Activated CD8-positive, alpha-beta T cell treated with anti-CD3 and anti-CD28 coated beads for 36 hours (primary cell): Measurements from ENCODE around the gene CS. TPM values are rescaled to one million over a fixed set of nuclear protein-coding genes. Genes with fewer than 3 reads are reported as not detected.
A peak's percentile ranks its signal among the peaks of the same experiment; 100 is the strongest.

ENCODE experiments used
- ATAC-seq: fragments of 200-7000 bp; cut with Tn5 transposase; one replicate; pipeline ENCODE4 v1.10.0; 2021; ENCODE audit warnings: mild to moderate bottlenecking, moderate library complexity
- CTCF ChIA-PET: fragments of 350-600 bp; sonication (Branson Sonifier 250); formaldehyde crosslinking; loops from one replicate; lab custom pipeline; 2021; ENCODE audit warnings: antibody characterized with exemption; lab: Charles Lee
- POLR2A ChIA-PET: fragments of 350-600 bp; sonication (Branson Sonifier 250); formaldehyde crosslinking; loops from one replicate; lab custom pipeline; 2021; ENCODE audit warnings: antibody characterized with exemption; lab: Charles Lee
- DNase-seq: peaks from one replicate; pipeline ENCODE4 v3.0.0-alpha.2; 2020
- H3K27ac Mint-ChIP-seq: one replicate; pipeline ENCODE4 v1.8.0; 2021; ENCODE audit warnings: mild to moderate bottlenecking, mixed read lengths
- H3K27me3 Mint-ChIP-seq: one replicate; pipeline ENCODE4 v1.8.0; 2021; ENCODE audit warnings: mixed read lengths
- H3K36me3 Mint-ChIP-seq: one replicate; pipeline ENCODE4 v1.8.0; 2021; ENCODE audit warnings: low read depth, mixed read lengths
- H3K4me1 Mint-ChIP-seq: one replicate; pipeline ENCODE4 v1.8.0; 2021; ENCODE audit warnings: low read depth, mixed read lengths
- H3K4me3 Mint-ChIP-seq: one replicate; pipeline ENCODE4 v1.8.0; 2021; ENCODE audit warnings: mild to moderate bottlenecking, moderate library complexity, mixed read lengths
- H3K9me3 Mint-ChIP-seq: one replicate; pipeline ENCODE4 v1.8.0; 2021; ENCODE audit warnings: mixed read lengths
- intact Hi-C: fragments of 100-400 bp; cut with micrococcal nuclease; formaldehyde crosslinking; loops from one replicate; pipeline ENCODE4 v1.10.0; 2022
- total RNA-seq, 2 experiments: library from RNA; stranded (reverse); gene quantifications; one replicate each; pipeline ENCODE4 v1.2.3, GENCODE V29; 2021
- TF ChIP-seq, protein P1 (sequence below): fragments of 200-600 bp; IDR thresholded peaks from one replicate; pipeline ENCODE4 v1.8.0; 2022; ENCODE audit warnings: antibody characterized with exemption, mild to moderate bottlenecking

The CS gene
- total RNA-seq, 2 experiments from 2014 or later = 292 to 297 TPM

DNA sequence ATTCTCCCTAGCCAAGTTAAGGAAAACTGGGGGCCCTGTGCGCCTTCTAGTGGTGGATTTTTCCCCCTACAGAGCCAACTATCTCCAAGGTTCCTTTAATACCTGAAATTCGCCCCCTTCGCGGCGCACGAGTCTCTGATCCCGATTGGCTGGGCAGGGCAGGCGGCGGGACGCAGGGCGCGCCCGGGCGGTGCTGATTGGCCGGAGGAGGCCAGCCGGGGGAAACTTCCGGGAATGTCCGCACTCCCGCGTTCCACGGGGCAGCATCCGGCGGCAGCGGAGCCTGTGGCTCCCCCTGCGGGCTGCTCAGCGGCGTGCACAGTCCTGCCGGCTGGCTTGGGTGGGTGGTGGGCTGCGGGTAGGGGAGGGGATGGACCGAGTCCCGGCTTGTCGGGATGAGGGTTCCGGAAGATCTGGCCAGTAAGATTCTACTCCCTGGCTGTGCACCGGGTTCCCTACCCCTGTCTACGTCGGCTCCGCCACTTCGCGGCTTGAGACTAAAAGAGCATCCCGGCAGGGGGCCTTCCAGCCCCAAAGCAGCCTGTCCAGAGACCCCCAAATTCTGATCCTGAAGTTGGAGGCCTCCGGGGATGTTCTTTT is 75.9 kb downstream of the CS start, which contains the start of gene NABP2:
Gene NABP2 (plus strand): TSS at position 241 of the 600 bp plus-strand sequence. CDS start 515 bp downstream, outside the sequence.
- H3K4me3 Mint-ChIP-seq = peak within 1 kb of the TSS; percentile 98
- H3K36me3 Mint-ChIP-seq = peaks cover 17% of the 10 kb centered on the region
- H3K27ac Mint-ChIP-seq = peak within 1 kb of the TSS; percentile 87
- peaks cover 27% of the 10 kb centered on the region for H3K4me1 Mint-ChIP-seq
- CTCF ChIA-PET = interaction anchor here (4.0 kb wide), 1 partner anchor 35 kb away, joined by 41 read pairs; the partner anchor contains the start of gene SMARCC2
- POLR2A ChIA-PET = interaction anchor here (2.9 to 3.1 kb wide), 3 partner anchors 19 to 106 kb away, joined by 7 to 22 read pairs (median 16); partner anchors contain the start of genes ANKRD52 and ZC3H10
- TF ChIP-seq, protein P1, sequence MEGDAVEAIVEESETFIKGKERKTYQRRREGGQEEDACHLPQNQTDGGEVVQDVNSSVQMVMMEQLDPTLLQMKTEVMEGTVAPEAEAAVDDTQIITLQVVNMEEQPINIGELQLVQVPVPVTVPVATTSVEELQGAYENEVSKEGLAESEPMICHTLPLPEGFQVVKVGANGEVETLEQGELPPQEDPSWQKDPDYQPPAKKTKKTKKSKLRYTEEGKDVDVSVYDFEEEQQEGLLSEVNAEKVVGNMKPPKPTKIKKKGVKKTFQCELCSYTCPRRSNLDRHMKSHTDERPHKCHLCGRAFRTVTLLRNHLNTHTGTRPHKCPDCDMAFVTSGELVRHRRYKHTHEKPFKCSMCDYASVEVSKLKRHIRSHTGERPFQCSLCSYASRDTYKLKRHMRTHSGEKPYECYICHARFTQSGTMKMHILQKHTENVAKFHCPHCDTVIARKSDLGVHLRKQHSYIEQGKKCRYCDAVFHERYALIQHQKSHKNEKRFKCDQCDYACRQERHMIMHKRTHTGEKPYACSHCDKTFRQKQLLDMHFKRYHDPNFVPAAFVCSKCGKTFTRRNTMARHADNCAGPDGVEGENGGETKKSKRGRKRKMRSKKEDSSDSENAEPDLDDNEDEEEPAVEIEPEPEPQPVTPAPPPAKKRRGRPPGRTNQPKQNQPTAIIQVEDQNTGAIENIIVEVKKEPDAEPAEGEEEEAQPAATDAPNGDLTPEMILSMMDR = peak; percentile 89
- H3K9me3 Mint-ChIP-seq = no peaks in the 10 kb centered on the region
- no peaks in the 10 kb centered on the region for H3K27me3 Mint-ChIP-seq
- intact Hi-C loops = loop anchor here (2.0 to 5.0 kb wide), 2 partner anchors 33 to 43 kb away; partner anchors contain the start of gene COQ10A
- ATAC-seq = peak; percentile 81
- peak; percentile 97 for DNase-seq

DNA sequence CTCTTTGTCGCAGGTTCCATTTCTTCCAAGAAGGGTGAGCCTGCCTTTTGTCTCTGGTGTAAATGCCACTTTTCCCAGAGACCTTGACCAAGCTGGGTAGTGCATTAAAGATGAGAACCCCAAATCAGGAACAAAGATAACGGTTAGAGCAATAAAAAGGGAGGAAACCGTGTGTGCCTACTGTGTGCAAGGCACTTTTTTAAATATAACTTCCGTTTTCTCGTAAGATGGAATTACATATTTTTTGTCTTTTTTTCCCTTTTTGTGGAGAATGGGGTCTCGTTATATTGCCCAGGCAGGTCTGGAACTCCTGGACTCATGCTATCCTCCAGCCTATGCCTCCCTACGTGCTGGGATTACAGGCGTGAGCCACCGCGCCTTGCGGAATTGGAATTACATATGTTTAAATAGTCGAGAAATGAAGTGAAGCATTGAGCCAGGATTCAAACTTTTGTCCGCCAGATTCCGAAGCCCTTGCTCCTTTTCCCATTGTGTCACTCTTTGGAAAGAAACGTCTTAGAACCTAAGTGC is 76.5 kb downstream of the CS start:
- Mint-ChIP-seq H3K9me3 (no peaks in the 10 kb centered on the region), H3K4me3 (peak overlapping the region; percentile 98), H3K4me1 (peaks cover 27% of the 10 kb centered on the region), H3K27me3 (no peaks in the 10 kb centered on the region), H3K36me3 (peaks cover 14% of the 10 kb centered on the region), H3K27ac (peak overlapping the region; percentile 87)
- no peak for DNase-seq
- TF ChIP-seq, protein P1 = no peak
- intact Hi-C loops = loop anchor here (2.0 to 5.0 kb wide), 3 partner anchors 33 to 105 kb away; partner anchors contain the start of genes COQ10A and ZC3H10
- no peak for ATAC-seq
- ChIA-PET CTCF (interaction anchor here (2.2 to 4.1 kb wide), 6 partner anchors 17 to 105 kb away, joined by 7 to 41 read pairs (median 22); partner anchors contain the start of genes ANKRD52, SMARCC2 and ZC3H10), POLR2A (interaction anchor here (1.1 to 3.1 kb wide), 5 partner anchors 13 to 106 kb away, joined by 3 to 22 read pairs (median 7); partner anchors contain the start of genes ANKRD52 and ZC3H10)

DNA sequence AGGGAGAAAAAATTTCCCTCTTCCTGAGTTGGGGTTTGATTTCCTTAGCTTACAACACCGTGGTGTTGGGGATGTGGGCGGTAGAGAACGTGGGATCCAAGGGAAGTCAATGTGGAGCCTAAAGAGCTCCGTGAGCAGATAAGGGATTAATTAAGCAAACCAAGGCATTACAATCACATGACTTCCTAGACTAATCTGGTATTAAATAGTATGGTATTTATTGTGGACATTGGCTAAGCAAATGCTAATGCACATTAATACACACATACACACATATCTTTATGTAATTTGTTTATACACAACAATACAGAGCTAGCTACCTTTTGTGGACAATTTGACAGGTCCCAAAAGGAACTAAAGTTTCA is 77.6 kb downstream of the CS start:
- peaks cover 27% of the 10 kb centered on the region for H3K4me1 Mint-ChIP-seq
- H3K27me3 Mint-ChIP-seq = no peaks in the 10 kb centered on the region
- ChIA-PET CTCF (interaction anchor here (0.7 to 4.1 kb wide), 20 partner anchors 12 to 248 kb away, joined by 3 to 41 read pairs (median 6); partner anchors contain the start of genes ANKRD52, COQ10A, ERBB3 and ESYT1), POLR2A (interaction anchor here (0.7 to 3.1 kb wide), 19 partner anchors 9 to 176 kb away, joined by 3 to 22 read pairs (median 4); partner anchors contain the start of genes ANKRD52, PAN2, SMARCC2 and STAT2)
- H3K4me3 Mint-ChIP-seq = peak overlapping the region; percentile 98
- H3K27ac Mint-ChIP-seq = peak overlapping the region; percentile 96
- DNase-seq = no peak
- intact Hi-C loops = loop anchor here (2.0 to 5.0 kb wide), 2 partner anchors 45 to 104 kb away; partner anchors contain the start of genes COQ10A and ZC3H10
- TF ChIP-seq, protein P1 = no peak
- no peak for ATAC-seq
- peaks cover 14% of the 10 kb centered on the region for H3K36me3 Mint-ChIP-seq
- H3K9me3 Mint-ChIP-seq = no peaks in the 10 kb centered on the region

DNA sequence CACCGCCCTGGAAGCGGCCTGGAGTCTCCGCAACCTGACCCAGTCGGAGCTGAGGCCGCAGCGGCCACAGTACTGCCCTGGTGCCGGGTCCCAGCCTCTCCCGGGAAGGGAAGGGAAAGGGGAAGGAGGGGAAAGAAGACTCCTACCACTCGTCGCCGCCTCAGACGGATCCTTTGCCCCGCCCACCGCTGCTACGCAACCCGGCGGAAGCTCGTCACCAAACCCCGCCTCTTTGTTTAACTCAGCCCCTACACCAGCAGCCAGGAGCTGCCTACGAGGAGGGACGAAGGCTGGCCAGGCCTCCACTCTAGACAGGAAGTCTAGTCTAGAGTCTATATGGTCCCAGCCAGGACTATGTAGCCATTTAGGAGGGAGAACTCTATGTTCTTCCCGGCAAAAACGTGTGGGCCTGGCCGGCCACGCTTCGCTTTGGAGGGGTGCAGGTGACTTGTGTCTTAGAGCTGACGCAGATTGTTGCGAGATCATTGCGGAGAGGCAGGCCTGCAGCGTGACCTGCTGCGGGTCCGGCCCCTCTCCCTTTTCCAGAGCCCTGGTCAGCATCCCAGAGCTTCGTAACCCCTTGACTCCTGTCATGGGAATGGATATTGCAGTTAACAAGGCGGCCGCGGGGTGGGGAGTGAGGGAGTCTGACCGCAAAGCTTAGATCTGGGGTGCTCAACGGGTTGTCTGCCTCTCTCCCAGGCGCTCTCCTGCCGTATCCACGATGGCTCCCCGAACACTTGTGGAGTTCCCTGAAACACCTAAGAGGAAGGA is 78.2 kb downstream of the CS start, which contains the start of gene RNF41:
Gene RNF41 (minus strand): TSS at position 166 of the 774 bp plus-strand sequence. CDS start 7,875 bp downstream, outside the sequence.
- Mint-ChIP-seq H3K4me3 (peak within 1 kb of the TSS; percentile 98), H3K4me1 (peaks cover 27% of the 10 kb centered on the region), H3K9me3 (no peaks in the 10 kb centered on the region), H3K36me3 (peaks cover 12% of the 10 kb centered on the region), H3K27ac (peak within 1 kb of the TSS; percentile 96), H3K27me3 (no peaks in the 10 kb centered on the region)
- intact Hi-C loops = loop anchor here (2.0 to 5.0 kb wide), 2 partner anchors 45 to 103 kb away; partner anchors contain the start of genes COQ10A and ZC3H10
- ChIA-PET CTCF (interaction anchor here (0.6 to 4.1 kb wide), 22 partner anchors 12 to 491 kb away, joined by 3 to 41 read pairs (median 5); partner anchors contain the start of genes ANKRD52, COQ10A, ERBB3 and ESYT1), POLR2A (interaction anchor here (0.7 to 3.1 kb wide), 18 partner anchors 8 to 176 kb away, joined by 3 to 22 read pairs (median 4); partner anchors contain the start of genes ANKRD52, PAN2, SMARCC2 and STAT2)
- ATAC-seq = peak; percentile 87
- peak; percentile 95 for DNase-seq
- TF ChIP-seq, protein P1 = no peak

Other genes starting within 250 kb of the CS start
- under 1 TPM; 0.98 to 0.99 TPM for gene ERBB3, start 220.2 kb downstream of the CS start, total RNA-seq
- gene PA2G4, start 195.8 kb downstream of the CS start, total RNA-seq = 100 to 1,000 TPM; 447 to 455 TPM
- gene RPL41, start 183.7 kb downstream of the CS start, total RNA-seq = 1,000 to 10,000 TPM; 5,401 to 5,452 TPM
- gene ZC3H10, start 182.1 kb downstream of the CS start, total RNA-seq = 1 to 10 TPM; 6.8 to 7.2 TPM
- 100 to 1,000 TPM; 154 to 160 TPM for gene ESYT1, start 172.1 kb downstream of the CS start, total RNA-seq
- 10 to 100 TPM; 60.3 to 66.9 TPM for gene MYL6B, start 147.7 kb downstream of the CS start, total RNA-seq
- gene MYL6, start 142.0 kb downstream of the CS start, total RNA-seq = 100 to 1,000 TPM; 647 to 663 TPM
- gene SMARCC2, start 110.8 kb downstream of the CS start, total RNA-seq = 10 to 100 TPM; 79.3 to 87.9 TPM
- 10 to 100 TPM; 23.4 to 27.4 TPM for gene RNF41, start 78.4 kb downstream of the CS start, total RNA-seq
- 10 to 100 TPM; 58.7 to 60.2 TPM for gene NABP2, start 76.0 kb downstream of the CS start, total RNA-seq
- gene SLC39A5, start 70.3 kb downstream of the CS start, total RNA-seq = under 1 TPM; 0.41 to 0.54 TPM
- 10 to 100 TPM; 23.3 to 31.3 TPM for gene ANKRD52, start 41.9 kb downstream of the CS start, total RNA-seq
- gene COQ10A, start 33.4 kb downstream of the CS start, total RNA-seq = 1 to 10 TPM; 7.9 to 9.6 TPM
- gene CNPY2, start 15.7 kb upstream of the CS start, total RNA-seq = 10 to 100 TPM; 81.0 to 81.7 TPM
- gene PAN2, start 33.7 kb upstream of the CS start, total RNA-seq = 10 to 100 TPM; 55.7 to 69.0 TPM
- 10 to 100 TPM; 41.3 to 41.5 TPM for gene IL23A, start 38.6 kb upstream of the CS start, total RNA-seq
- 10 to 100 TPM; 64.4 to 69.7 TPM for gene STAT2, start 59.8 kb upstream of the CS start, total RNA-seq
- not detected for gene APOF, start 62.5 kb upstream of the CS start, total RNA-seq
- 10 to 100 TPM; 48.7 to 49.2 TPM for gene TIMELESS, start 149.1 kb upstream of the CS start, total RNA-seq
- gene MIP, start 154.3 kb upstream of the CS start, total RNA-seq = not detected
- gene SPRYD4, start 168.2 kb upstream of the CS start, total RNA-seq = 1 to 10 TPM; 3.2 to 3.3 TPM
- gene GLS2, start 187.8 kb upstream of the CS start, total RNA-seq = 1 to 10 TPM; 5.2 to 7.3 TPM
- 1 to 10 TPM; 2.8 to 3.1 TPM for gene RBMS2, start 221.5 kb upstream of the CS start, total RNA-seq